H1 (cell line): ENCODE results near the gene SF3B3. TPM values are rescaled to one million over a fixed set of nuclear protein-coding genes. Genes with fewer than 3 reads are reported as not detected.

Source experiments
- EZH2 ChIP-seq: fragments of 200-600 bp; sonication (generic); IDR thresholded peaks from 2 replicates; pipeline ENCODE4 v1.7.1; 2012; ENCODE audit warnings: low read depth, mild to moderate bottlenecking, moderate library complexity, low read length, inconsistent platforms; ENCODE audit not compliant: severe bottlenecking
- SAP30 ChIP-seq: fragments of 300-600 bp; sonication (generic); IDR thresholded peaks from 2 replicates; pipeline ENCODE4 v1.7.1; 2012; ENCODE audit warnings: low read length, moderate library complexity, mild to moderate bottlenecking, inconsistent platforms; ENCODE audit not compliant: insufficient read depth, insufficient replicate concordance
- SIX5 ChIP-seq: IDR thresholded peaks from 2 replicates; pipeline ENCODE4 v1.6.1; 2011; ENCODE audit warnings: mild to moderate bottlenecking, low read depth, low read length
- polyA plus RNA-seq, 7 experiments: library from polyadenylated mRNA; depleted of rRNA in 3 of 7; stranded (reverse) in 5 of 7; unstranded in 2 of 7; fragments of >200 nt in 5 of 7; fragments of 200-250 nt in 2 of 7; gene quantifications; 1 replicate in 5 of 7; 2 replicates in 1 of 7; 4 replicates in 1 of 7; pipeline versions ENCODE4 v1.2.1 to v1.2.3, GENCODE V29; 2011 to 2013; ENCODE audit warnings: missing spikeins in 2 of 7, mixed read lengths in 2 of 7
- total RNA-seq: library from RNA; stranded (reverse); fragmentation: NEBNext Ultra II Directional; extraction: Animal tissue kit (Norgen Biotek cat#: 25700); gene quantifications from 2 replicates; pipeline ENCODE4 v1.2.1, GENCODE V29; 2021

SF3B3 gene
- total and polyA plus RNA-seq, 2 of the 8 experiments (the other 6 are each of a cell fraction or from before 2014, with no cell fraction given): 241 to 521 TPM

DNA sequence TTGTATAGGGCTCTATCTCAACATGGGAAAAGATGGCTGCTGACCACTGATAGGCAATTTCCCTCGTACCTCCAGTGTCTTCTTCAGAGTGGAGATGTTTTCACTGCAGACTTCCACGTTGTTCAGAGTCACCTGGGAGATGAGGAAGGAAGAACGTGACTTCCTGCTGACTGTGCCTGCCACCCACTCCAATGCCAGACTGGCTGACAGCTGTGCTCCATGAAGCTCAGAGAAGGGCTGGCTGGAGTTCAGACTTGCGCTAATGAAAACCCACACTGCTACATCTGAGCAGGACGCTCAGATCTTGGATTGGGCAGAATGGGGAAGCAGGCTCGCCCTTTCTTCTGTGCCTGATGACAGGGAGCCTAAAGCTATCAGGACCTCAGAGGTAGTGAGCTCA lies 33.4 kb upstream of the SF3B3 start (continued):
- TF ChIP-seq SAP30 (no peak), EZH2 (no peak), SIX5 (no peak)
